Measurements from ENCODE around the gene CCDC47.

DNA sequence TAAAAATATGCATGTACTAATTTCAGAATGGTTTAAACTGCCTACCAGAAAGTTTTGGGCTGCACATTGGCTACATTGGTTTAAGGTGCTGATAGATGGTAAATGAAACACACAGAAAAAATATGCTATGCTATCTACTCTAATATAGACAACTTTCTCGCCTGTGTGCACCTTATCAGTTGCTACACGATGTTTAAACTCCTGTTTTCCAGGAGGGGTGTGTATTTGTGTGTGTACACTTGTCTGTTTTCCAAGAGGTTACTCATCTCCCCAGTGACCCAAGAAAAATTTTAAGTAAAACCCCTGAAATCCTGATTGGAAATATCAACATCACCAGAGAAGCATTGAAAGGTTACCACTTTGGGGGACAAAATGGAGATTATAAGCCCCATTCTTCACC is 32.2 kb upstream of the CCDC47 start:
- no peak for TF ChIP-seq POLR2AphosphoS5 (IDR thresholded peaks at IDR 0.05; ENCODE audit: low read depth)
- TF ChIP-seq, protein P1, sequence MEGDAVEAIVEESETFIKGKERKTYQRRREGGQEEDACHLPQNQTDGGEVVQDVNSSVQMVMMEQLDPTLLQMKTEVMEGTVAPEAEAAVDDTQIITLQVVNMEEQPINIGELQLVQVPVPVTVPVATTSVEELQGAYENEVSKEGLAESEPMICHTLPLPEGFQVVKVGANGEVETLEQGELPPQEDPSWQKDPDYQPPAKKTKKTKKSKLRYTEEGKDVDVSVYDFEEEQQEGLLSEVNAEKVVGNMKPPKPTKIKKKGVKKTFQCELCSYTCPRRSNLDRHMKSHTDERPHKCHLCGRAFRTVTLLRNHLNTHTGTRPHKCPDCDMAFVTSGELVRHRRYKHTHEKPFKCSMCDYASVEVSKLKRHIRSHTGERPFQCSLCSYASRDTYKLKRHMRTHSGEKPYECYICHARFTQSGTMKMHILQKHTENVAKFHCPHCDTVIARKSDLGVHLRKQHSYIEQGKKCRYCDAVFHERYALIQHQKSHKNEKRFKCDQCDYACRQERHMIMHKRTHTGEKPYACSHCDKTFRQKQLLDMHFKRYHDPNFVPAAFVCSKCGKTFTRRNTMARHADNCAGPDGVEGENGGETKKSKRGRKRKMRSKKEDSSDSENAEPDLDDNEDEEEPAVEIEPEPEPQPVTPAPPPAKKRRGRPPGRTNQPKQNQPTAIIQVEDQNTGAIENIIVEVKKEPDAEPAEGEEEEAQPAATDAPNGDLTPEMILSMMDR (conservative IDR thresholded peaks at IDR 0.05; ENCODE audit: low read depth in 2 of 2), result no peak
- TF ChIP-seq, protein P2, sequence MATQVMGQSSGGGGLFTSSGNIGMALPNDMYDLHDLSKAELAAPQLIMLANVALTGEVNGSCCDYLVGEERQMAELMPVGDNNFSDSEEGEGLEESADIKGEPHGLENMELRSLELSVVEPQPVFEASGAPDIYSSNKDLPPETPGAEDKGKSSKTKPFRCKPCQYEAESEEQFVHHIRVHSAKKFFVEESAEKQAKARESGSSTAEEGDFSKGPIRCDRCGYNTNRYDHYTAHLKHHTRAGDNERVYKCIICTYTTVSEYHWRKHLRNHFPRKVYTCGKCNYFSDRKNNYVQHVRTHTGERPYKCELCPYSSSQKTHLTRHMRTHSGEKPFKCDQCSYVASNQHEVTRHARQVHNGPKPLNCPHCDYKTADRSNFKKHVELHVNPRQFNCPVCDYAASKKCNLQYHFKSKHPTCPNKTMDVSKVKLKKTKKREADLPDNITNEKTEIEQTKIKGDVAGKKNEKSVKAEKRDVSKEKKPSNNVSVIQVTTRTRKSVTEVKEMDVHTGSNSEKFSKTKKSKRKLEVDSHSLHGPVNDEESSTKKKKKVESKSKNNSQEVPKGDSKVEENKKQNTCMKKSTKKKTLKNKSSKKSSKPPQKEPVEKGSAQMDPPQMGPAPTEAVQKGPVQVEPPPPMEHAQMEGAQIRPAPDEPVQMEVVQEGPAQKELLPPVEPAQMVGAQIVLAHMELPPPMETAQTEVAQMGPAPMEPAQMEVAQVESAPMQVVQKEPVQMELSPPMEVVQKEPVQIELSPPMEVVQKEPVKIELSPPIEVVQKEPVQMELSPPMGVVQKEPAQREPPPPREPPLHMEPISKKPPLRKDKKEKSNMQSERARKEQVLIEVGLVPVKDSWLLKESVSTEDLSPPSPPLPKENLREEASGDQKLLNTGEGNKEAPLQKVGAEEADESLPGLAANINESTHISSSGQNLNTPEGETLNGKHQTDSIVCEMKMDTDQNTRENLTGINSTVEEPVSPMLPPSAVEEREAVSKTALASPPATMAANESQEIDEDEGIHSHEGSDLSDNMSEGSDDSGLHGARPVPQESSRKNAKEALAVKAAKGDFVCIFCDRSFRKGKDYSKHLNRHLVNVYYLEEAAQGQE (IDR thresholded peaks at IDR 0.05; ENCODE audit: unreplicated experiment), result no peak
- TF ChIP-seq EZH2 (IDR thresholded peaks at IDR 0.05; ENCODE audit: low read depth, unreplicated experiment), result no peak
- TF ChIP-seq, protein P3, sequence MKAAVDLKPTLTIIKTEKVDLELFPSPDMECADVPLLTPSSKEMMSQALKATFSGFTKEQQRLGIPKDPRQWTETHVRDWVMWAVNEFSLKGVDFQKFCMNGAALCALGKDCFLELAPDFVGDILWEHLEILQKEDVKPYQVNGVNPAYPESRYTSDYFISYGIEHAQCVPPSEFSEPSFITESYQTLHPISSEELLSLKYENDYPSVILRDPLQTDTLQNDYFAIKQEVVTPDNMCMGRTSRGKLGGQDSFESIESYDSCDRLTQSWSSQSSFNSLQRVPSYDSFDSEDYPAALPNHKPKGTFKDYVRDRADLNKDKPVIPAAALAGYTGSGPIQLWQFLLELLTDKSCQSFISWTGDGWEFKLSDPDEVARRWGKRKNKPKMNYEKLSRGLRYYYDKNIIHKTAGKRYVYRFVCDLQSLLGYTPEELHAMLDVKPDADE (IDR thresholded peaks at IDR 0.05), result no peak
- TF ChIP-seq NANOG (IDR thresholded peaks at IDR 0.05; ENCODE audit: borderline replicate concordance), result no peak
- no peak for TF ChIP-seq CREB1 (CRISPR knock-in tag; IDR thresholded peaks at IDR 0.05; ENCODE audit: low read depth)
- no peak for TF ChIP-seq EZH2phosphoT487 (IDR thresholded peaks at IDR 0.05; ENCODE audit: unreplicated experiment)

Data from GM23338 (cell line).